Stimulated activated CD4-positive, alpha-beta T cell treated with anti-CD3 and anti-CD28 coated beads, Interleukin-12 subunit alpha, Interleukin-12 subunit beta, amount 100 ng/mL, for 24 hours (primary cell): Measurements from ENCODE around the gene KCNMB4.
"Not testable (repeated sequence)": the region's sequence is repeated elsewhere in the genome, so short reads cannot be mapped to it uniquely, and the experiment has no call there.

Experiments used
- DNase-seq, 2 experiments: peaks; one replicate each; pipeline ENCODE4 v3.0.0-alpha.2; 2020; ENCODE audit warnings: low read depth in 2 of 2

Gene KCNMB4

DNA sequence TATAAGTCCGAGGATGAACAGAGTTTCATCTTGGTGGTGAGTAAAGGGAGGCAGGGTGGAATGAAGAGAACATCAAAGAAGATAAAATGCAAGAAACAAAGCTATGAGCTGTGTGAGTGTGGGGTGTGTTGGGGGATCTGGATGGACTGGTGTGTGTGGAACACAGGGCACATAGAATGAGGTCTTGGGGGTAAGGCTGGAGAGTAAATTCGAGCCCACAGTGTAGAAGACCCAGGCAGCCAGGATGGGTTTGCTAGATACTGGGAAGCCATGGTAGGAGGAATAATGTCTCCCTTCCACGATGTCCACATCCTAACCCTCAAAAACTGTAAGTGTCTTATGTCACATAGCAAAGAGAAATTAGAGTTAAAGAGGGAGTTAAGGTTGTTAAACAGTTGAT is 6.8 kb downstream of the KCNMB4 start:
- no peak for DNase-seq

DNA sequence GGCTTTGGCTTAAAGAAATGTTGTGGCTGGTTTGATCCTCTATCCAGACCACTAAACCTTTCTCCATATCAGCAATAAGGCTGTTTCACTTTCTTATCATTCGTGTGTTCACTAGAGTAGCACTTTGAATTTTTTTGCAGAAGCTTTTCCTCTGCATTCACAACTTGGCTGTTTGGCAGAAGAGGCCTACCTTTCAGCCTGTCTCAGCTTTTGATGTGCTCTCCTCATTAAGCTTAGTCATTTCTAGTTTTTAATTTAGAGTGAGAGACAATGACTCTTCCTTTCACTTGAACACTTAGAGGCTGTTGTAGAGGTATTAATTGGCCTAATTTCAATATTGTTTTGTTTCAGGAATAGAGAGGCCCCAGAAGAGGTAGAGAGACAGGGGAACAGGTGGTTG is 13.8 kb downstream of the KCNMB4 start:
- no peak for DNase-seq

DNA sequence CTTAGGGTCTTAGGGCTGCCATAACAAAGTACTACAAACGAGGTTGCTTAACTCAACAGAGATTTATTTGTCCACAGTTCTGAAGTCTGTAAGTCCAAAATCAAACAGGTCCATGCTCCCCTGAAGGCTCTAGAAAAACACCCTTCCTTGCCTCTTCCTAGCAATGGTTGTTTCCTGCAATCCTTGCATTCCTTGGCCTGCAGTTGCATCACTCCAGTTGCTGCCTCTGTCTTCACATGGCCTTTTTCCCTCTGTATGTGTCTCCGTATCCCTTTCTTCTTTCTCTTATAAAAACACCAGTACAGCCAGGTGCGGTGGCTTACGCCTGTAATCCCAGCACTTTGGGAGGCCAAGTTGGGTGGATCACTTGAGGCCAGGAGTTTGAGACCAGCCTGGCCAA is 17.4 kb downstream of the KCNMB4 start:
- no peak for DNase-seq

DNA sequence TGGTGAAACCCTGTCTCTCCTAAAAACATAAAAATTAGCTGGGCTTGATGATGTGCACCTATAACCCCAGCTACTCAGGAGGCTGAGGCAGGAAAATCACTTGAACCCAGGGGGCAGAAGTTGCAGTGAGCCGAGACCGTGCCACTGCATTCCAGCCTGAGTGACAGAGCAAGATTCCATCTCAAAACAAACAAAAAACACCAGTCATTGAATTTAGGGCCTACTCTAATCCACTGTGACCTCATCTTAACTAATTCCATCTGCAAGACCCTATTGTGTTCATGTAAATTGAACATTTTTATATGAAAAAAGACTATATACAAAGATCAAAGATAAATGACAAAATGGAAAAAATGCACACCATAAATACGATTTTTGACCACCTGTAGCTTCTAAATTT is 17.8 kb downstream of the KCNMB4 start:
- no peak for DNase-seq

GRCh38 chr12:70386771-70387170 is 20.7 kb downstream of the KCNMB4 start:
- DNase-seq = no peak

- DNase-seq = no peak
Measured at GRCh38 chr12:70389678-70390077, 23.6 kb downstream of the KCNMB4 start.

DNA sequence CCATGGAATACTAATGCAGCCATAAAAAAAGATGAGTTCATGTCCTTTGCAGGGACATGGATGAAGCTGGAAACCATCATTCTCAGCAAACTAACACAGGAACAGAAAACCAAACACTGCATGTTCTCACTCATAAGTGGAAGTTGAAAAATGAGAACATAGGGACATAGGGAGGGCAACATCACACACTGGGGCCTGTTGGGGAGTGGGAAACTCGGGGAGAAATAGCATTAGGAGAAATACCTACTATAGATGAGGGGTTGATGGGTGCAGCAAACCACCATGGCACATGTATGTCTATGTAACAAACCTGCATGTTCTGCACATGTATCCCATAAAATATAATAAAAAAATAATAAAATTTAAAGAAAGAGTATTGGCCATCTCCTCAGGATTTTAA is 26.5 kb downstream of the KCNMB4 start:
- not testable (repeated sequence) for DNase-seq

DNA sequence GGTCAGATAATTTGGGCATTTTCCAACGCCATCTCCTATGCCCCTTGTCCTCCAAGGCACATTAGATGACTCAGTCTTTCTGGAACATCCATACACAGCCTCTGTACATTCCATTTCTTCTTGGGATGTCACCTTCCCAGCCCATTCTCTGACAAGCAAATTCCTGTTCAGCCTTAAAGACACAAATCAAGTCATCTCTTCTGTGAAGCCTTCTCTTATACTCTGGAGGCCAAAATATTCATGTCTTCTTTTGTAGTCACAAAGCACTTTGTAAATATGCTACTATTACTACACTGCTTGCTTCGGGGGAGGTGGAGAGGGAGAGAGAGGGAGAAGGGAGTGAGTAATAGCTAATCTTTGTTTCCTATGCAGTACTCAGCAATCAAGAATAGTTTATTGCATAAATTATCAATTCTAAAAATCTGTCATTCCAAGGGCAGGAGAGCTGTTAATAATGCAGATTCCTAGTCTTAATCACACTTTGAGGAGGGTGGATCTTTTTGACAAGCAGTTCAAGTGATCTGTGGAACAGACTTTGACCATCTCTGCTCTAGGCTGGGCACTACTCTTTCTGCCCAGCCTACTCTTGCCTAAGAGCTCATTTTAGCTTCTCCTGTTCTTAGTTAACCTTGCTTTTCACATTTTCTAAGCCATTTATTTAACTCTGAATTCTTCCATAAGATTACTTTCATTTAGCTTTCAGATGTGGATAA is 27.9 kb downstream of the KCNMB4 start:
- DNase-seq = no peak

DNA sequence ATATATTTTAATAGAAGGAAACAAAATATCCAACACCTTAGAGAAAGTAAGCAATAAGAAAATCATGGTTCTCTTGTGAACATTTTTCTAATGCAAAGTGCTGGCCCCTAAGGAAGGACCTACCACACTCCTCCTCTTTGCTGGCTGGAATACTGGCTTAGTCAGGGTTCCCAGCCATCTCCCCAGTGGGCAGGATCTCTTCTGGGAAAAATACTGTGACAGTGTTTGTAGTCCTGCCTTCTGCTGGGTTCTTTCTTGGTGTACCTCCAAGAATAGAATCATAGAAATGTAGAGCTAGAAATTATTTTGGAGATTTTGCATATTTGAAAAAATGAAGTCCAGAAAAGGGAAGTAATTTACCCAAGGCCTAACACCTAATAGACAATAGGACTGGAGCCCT is 31.9 kb downstream of the KCNMB4 start:
- no peak for DNase-seq

- DNase-seq = no peak
Measured at GRCh38 chr12:70398862-70399261, 32.8 kb downstream of the KCNMB4 start.

DNA sequence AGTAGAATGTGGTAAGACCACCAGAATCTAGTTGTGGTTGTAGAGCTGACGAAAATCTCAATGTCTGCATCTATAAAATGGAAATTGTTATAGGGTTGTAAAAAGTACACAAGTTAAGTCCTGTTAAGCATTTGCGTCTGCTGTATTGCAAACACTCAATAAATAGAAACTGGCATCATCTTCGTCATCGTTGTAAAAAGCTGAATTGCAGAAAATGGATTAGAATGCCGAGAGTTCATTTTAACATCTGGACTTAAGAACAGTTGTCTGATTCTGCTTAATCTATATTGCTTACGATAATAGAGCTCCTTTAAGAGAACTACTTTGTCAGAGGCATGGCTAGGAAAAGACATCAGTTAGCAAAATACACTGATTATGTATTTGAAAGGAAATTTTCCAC is 33.2 kb downstream of the KCNMB4 start:
- no peak for DNase-seq

DNA sequence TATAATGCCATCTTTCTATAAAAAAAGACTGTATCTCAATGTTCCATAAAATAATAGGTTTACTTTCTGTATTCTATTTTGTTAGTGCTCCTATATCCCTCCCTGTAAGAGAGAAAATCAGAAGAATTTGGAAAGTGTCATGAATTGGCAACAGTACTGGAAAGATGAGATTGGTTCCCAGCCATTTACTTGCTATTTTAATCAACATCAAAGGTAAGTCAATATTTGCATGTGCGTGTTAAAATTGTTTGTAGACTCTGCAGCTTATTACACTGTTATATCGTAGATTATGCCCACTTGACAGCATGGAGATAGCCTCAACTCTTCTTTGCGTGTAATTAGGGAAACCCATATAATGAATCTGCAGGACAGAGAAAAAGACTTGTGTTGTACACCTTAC is 34.0 kb downstream of the KCNMB4 start:
- DNase-seq = no peak

DNA sequence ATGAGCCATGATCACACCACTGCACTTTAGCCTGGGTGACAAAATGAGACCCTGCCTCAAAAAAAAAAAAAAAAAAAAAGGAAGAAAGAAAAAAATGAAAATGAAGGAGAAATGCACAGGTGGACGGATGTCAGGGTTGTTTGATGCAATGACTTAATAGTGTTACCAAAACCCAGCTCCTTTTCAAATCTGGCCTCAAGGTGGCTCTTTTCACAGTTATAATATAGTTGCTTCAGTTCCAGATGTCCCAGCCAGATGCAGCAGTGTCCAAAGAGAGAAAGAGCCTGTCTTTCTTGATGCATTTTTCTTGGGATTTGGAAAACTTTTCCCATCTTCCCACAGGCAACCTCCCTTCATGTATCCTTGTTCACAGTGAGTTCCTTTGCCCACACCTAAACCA is 36.5 kb downstream of the KCNMB4 start:
- DNase-seq = no peak

- no peak for DNase-seq
Measured at GRCh38 chr12:70403826-70404225, 37.7 kb downstream of the KCNMB4 start.

- no peak for DNase-seq
Measured at GRCh38 chr12:70408004-70408790, 42.1 kb downstream of the KCNMB4 start.

GRCh38 chr12:70415987-70416386 is 49.9 kb downstream of the KCNMB4 start:
- DNase-seq = no peak

- DNase-seq = no peak
Measured at GRCh38 chr12:70417121-70417520, 51.0 kb downstream of the KCNMB4 start.

DNA sequence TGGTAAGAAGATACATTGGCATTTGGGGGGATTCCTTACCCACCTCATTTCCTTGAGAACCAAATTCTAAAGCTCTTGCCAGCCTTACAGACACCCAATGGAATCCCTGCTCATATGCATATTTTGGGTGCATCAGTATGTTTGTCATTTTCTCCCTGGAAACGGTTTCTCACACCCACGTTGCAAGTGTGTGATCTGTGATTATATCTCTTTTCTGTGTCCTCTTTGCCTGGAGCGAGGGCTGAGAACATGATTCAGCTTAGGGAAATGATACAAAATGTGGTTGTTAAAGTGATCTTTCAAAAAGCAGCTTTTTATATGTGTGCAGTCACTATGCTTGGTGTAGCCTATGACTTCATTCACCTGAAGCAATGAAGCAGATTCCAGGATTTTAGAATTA is 52.0 kb downstream of the KCNMB4 start:
- DNase-seq = no peak

DNA sequence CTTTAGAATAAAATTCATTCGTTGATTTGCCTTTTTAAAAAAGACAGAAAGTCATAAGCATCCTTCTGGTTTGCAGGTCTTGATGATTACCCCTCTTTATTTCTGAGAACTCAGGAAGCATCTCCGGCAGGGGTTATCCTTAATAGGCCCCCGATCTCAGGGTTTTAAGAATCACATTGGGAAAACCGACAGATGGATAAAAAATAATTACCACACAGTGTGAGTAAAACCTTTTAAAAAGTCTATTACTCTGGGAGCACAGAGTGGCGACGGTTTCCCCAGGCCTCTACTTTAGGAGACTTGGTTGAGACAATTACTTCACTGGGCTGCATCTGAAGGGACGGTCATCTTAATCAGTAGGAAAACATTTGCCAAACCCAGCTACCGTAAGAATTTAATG is 56.5 kb downstream of the KCNMB4 start:
- no peak for DNase-seq

GRCh38 chr12:70426620-70427019 is 60.5 kb downstream of the KCNMB4 start:
- no peak for DNase-seq

DNA sequence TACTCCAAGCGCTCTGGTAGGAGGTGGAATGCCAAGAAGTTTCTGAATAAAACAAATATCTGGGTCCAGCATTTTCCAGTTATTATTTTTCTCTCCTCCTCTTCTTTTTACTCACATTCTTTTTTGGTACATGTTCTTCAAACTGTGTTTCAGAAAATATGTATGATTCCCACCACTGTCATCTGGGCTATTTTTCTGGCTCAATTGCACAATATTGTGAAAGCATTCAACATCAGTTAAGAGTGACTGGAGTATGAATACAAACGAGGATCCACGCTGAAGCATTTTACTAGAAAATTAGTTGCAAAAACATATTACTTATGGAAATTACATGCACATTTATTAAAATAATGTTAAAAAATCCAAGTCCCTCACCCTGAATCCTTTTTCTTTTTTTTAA is 61.5 kb downstream of the KCNMB4 start:
- no peak for DNase-seq

DNA sequence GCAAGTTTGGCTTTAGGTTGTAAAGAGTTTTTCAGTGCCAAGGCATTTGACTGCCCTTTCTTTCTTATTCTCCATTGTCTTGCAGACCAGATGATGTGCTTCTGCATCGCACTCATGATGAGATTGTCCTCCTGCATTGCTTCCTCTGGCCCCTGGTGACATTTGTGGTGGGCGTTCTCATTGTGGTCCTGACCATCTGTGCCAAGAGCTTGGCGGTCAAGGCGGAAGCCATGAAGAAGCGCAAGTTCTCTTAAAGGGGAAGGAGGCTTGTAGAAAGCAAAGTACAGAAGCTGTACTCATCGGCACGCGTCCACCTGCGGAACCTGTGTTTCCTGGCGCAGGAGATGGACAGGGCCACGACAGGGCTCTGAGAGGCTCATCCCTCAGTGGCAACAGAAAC is 64.3 kb downstream of the KCNMB4 start:
- DNase-seq = no peak

DNA sequence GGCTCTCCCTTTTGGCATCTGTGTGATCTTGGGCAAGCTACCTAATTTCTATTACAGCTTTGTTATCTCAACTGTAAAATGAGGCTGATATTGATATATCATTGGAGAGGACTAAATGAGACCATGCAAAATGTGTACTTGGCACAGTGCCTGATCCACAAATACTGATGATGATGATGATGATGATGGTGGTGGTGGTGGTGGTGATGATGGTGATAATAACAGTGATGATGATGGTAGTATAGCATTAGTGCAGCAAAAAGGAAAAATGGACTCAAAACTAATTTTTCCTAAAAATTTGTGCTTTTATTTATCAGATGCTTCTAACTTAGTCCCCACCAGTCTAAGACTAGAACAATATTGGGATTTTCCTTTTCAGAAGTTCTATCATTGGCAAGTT is 70.7 kb downstream of the KCNMB4 start:
- no peak for DNase-seq
